ENCODE measurements around the gene C4A. TPM values are rescaled to one million over a fixed set of nuclear protein-coding genes. Genes with fewer than 3 reads are reported as not detected.

Gene C4A
- total and polyA plus RNA-seq, 2 of the 8 experiments (the other 6 are each of a cell fraction or from before 2014, with no cell fraction given) = 0.62 to 2.4 TPM

DNA sequence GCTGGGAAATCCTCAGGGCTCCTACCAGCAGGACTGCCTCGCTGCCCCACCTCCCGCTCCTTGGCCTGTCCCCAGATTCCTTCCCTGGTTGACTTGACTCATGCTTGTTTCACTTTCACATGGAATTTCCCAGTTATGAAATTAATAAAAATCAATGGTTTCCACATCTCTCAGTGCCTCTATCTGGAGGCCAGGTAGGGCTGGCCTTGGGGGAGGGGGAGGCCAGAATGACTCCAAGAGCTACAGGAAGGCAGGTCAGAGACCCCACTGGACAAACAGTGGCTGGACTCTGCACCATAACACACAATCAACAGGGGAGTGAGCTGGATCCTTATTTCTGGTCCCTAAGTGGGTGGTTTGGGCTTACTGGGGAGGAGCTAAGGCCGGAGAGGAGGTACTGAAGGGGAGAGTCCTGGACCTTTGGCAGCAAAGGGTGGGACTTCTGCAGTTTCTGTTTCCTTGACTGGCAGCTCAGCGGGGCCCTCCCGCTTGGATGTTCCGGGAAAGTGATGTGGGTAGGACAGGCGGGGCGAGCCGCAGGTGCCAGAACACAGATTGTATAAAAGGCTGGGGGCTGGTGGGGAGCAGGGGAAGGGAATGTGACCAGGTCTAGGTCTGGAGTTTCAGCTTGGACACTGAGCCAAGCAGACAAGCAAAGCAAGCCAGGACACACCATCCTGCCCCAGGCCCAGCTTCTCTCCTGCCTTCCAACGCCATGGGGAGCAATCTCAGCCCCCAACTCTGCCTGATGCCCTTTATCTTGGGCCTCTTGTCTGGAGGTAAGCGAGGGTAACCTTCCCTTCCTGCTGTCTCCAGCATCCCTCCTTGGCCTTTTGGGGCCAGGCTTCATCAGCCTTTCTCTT is 36.1 kb upstream of the C4A start, which contains the start of gene CFB:
Gene CFB (plus strand): TSS at position 589 of the 863 bp plus-strand sequence. CDS start 127 bp downstream, at position 716.
- H2BK12ac ChIP-seq (ENCODE audit: low read depth, low read length) = no peak within 1 kb of the TSS
- DNase-seq (ENCODE audit: low read depth in 1 of 2, low spot score in 2 of 2) (no peak), FAIRE-seq (no peak)
- H4K5ac ChIP-seq (ENCODE audit: insufficient read length, low read depth, low read length) = no peak within 1 kb of the TSS
- no peaks in the 10 kb centered on the region for H4K20me1 ChIP-seq (replicated peaks in 1 of 2; ENCODE audit: control insufficient read depth in 1 of 2, insufficient read depth in 2 of 2, low read length in 2 of 2)
- H3K4me2 ChIP-seq (ENCODE audit: insufficient read depth in 1 of 2, low read depth in 2 of 2, low read length in 2 of 2) = no peak within 1 kb of the TSS
- H4K8ac ChIP-seq (ENCODE audit: extremely low read depth, insufficient read depth, low read length) = peak within 1 kb of the TSS; percentile 64; the same call in 1 of the 2 replicates
- H3K14ac ChIP-seq (ENCODE audit: insufficient read length) = no peak within 1 kb of the TSS
- no peaks in the 10 kb centered on the region for H3K79me2 ChIP-seq (ENCODE audit: control insufficient read depth in 1 of 2, insufficient read depth in 2 of 2, low read length in 2 of 2)
- no peak within 1 kb of the TSS for H3K4ac ChIP-seq (replicated peaks; ENCODE audit: insufficient read length, low read depth, low read length)
- no peak within 1 kb of the TSS for H2BK5ac ChIP-seq (ENCODE audit: low read depth, low read length)
- H3K36me3 ChIP-seq (ENCODE audit: control insufficient read depth in 2 of 4, insufficient read depth in 4 of 4, low read length in 3 of 4) = peaks cover 0 to under 1% (median 0%) of the 10 kb centered on the region in 4 experiments; a peak in 1 of 8 replicates
- H2BK120ac ChIP-seq (replicated peaks; ENCODE audit: low read depth, low read length) = no peak within 1 kb of the TSS
- H3K18ac ChIP-seq (ENCODE audit: extremely low read depth, low read length) = no peak within 1 kb of the TSS
- no peak within 1 kb of the TSS for H3K27ac ChIP-seq (ENCODE audit: low read depth, low read length)
- no peak within 1 kb of the TSS for H3K4me3 ChIP-seq (ENCODE audit: extremely low read depth in 1 of 4, insufficient read depth in 2 of 4, low read depth in 3 of 4, low read length in 4 of 4)
- no peak within 1 kb of the TSS for H3K56ac ChIP-seq (replicated peaks; ENCODE audit: insufficient read length, low read depth, low read length)
- H3K9ac ChIP-seq (replicated peaks in 1 of 4; ENCODE audit: extremely low read depth in 1 of 4, low read depth in 3 of 4, low read length in 3 of 4) = no peak within 1 kb of the TSS
- ChIA-PET POLR2A (ENCODE audit: partially characterized antibody) (interaction anchor here (0.6 to 3.4 kb wide), 14 partner anchors 9 to 282 kb away, joined by 3 to 16 read pairs (median 4); partner anchors contain the start of genes DXO, NELFE and SKIC2), CTCF (ENCODE audit: partially characterized antibody) (interaction anchor here (0.7 to 2.0 kb wide), 6 partner anchors 10 to 102 kb away, joined by 3 to 6 read pairs (median 3); no protein-coding TSS in a partner anchor)
- H3K79me1 ChIP-seq (ENCODE audit: low read depth, low read length) = no peaks in the 10 kb centered on the region
- no peak within 1 kb of the TSS for H3K23ac ChIP-seq (ENCODE audit: insufficient read length)
- 0 out of 2 replicates have a peak within 1 kb of the TSS, but pooled peaks have one; percentile 29 for H2BK15ac ChIP-seq (ENCODE audit: low read length)
- H2AK5ac ChIP-seq (ENCODE audit: low read depth, low read length) = no peak within 1 kb of the TSS
- H4K91ac ChIP-seq (replicated peaks; ENCODE audit: insufficient read length, low read length) = no peak within 1 kb of the TSS
- H3K27me3 ChIP-seq (replicated peaks in 1 of 4; ENCODE audit: control insufficient read depth in 3 of 4, extremely low read depth in 1 of 4, insufficient read depth in 3 of 4, low read length in 3 of 4) = peaks cover 0 to 11% (median 2%) of the 10 kb centered on the region in 4 experiments; a peak in 3 of 7 replicates
- no peak for TF ChIP-seq BCL11A (IDR thresholded peaks at IDR 0.05; ENCODE audit: low read depth in 2 of 2, low read length in 2 of 2)
- TF ChIP-seq RFX5 (IDR thresholded peaks at IDR 0.05; ENCODE audit: borderline replicate concordance, low read depth, low read length) = no peak
- no peak for TF ChIP-seq HDAC6 (IDR thresholded peaks at IDR 0.05; ENCODE audit: low read depth, low read length)
- TF ChIP-seq SIRT6 (IDR thresholded peaks at IDR 0.05; ENCODE audit: low read length) = no peak
- no peak for TF ChIP-seq SP2 (IDR thresholded peaks at IDR 0.05; ENCODE audit: low read length)
- no peak for TF ChIP-seq POU5F1 (IDR thresholded peaks at IDR 0.05; ENCODE audit: low read depth, low read length)
- WGBS, 2 experiments (ENCODE audit: extremely low coverage in 1 of 2, insufficient coverage in 1 of 2, insufficient read length in 1 of 2, insufficient replicate concordance in 2 of 2, low coverage in 1 of 2, low lambda C conversion rate in 2 of 2, missing lambda C conversion rate in 1 of 2) = 79% methylated on average over 11 of the region's 11 CpGs; no CpG with 5 or more reads in 1 of the 2 experiments
- peaks cover 0 to 2% (median 0%) of the 10 kb centered on the region in 4 experiments; a peak in 1 of 7 replicates for H3K4me1 ChIP-seq (replicated peaks in 1 of 4; ENCODE audit: control insufficient read depth in 3 of 4, insufficient read depth in 4 of 4, low read length in 3 of 4)
- no peaks in the 10 kb centered on the region for H3K23me2 ChIP-seq (ENCODE audit: low read depth, low read length)
- H2AFZ ChIP-seq (ENCODE audit: low read length) = no peak within 1 kb of the TSS
- H2BK20ac ChIP-seq (ENCODE audit: low read length) = no peak within 1 kb of the TSS
- H3K9me3 ChIP-seq (ENCODE audit: insufficient read depth in 2 of 2, low read depth in 1 of 2, low read length in 1 of 2) = no peaks in the 10 kb centered on the region

Measured in H1 (cell line).